GM21576 (cell line): Measurements from ENCODE around the gene P2RX3.

Experiments used
- ATAC-seq: cut with Tn5 transposase; IDR thresholded peaks from one replicate; pipeline ENCODE4 v1.9.1; 2021; ENCODE audit warnings: mild to moderate bottlenecking, moderate library complexity; ENCODE audit not compliant: unreplicated experiment

Gene P2RX3

DNA sequence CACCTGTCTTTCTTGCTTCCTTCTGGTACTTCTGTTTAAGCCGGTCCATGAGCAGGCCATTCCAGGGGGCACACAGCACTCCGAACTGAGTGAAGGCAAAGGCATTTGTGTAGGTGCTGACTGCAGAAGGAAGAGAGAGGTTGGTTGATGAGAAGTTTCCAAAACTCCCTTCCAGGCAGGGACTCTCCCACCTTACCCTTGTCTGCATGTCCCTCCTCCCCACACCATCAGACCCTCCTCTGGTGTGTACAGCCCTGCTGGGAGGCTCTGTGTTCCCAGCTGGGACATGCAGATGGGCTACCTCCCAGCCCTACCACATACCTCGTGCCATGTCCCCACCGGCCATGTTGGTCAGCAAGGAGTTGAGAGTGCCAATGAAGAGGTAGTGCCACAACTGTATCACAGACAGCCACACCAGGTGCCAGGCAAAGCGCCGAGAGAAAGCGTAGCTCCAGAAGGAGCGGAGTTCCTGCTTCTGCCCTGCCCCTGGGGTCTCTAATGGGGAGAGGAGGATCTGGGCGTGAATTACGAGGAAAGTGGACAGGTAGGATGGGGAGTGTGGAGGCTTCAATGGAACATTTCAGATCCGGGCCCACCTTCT lies 76.6 kb downstream of the P2RX3 start:
- ATAC-seq: no peak

- ATAC-seq: no peak
Measured at GRCh38 chr11:57416436-57416835, 78.3 kb downstream of the P2RX3 start.

- no peak for ATAC-seq
Measured at GRCh38 chr11:57417056-57417455, 78.9 kb downstream of the P2RX3 start.

- ATAC-seq: no peak
Measured at GRCh38 chr11:57418131-57418530, 80.0 kb downstream of the P2RX3 start.

GRCh38 chr11:57419146-57419545 lies 81.0 kb downstream of the P2RX3 start:
- ATAC-seq: no peak

DNA sequence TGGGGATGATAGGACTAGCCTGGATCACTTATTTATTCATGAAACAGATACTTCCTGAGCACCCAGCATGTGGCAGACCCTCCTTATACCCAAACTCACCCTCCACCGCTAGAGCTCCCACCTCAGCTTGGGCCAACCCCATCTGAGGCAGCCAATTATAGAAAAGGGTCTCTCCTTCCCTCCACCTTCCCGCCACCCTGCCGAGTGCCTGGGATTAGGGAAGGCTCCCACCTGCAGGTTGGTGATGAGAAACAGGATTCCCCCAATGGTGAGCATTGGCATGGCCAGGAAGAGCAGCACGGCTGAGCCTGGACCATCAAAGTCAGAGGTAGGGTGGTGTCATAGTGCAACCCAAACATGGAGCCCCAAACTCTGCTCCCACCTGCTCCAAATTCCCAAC lies 82.9 kb downstream of the P2RX3 start:
- ATAC-seq: no peak

DNA sequence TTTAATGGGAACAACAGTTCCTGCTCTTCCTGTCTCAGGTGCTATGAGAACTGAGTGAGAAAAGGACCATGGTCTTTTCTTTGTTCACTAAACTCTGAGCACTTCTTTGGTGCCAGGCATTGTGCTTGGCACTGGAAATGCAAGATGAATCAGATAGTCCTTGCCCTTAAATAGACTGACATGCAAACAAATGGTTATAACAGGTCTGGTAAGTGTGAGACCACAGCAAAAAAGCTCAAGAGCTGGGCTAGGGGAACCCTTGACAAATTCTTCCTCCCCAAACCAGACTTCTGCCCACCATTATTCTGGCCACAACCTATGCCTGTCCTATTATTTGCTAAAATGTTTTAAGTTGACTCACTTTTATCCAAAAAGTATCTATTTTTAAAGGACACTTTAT lies 83.7 kb downstream of the P2RX3 start:
- no peak for ATAC-seq
